Fibroblast of skin of left biceps (primary cell): ENCODE results near the gene NRL.

Source experiments
- DNase-seq, 2 experiments: peaks; one replicate each; pipeline ENCODE4 v3.0.0-alpha.2; 2013; ENCODE audit warnings: low read depth in 2 of 2

NRL gene

DNA sequence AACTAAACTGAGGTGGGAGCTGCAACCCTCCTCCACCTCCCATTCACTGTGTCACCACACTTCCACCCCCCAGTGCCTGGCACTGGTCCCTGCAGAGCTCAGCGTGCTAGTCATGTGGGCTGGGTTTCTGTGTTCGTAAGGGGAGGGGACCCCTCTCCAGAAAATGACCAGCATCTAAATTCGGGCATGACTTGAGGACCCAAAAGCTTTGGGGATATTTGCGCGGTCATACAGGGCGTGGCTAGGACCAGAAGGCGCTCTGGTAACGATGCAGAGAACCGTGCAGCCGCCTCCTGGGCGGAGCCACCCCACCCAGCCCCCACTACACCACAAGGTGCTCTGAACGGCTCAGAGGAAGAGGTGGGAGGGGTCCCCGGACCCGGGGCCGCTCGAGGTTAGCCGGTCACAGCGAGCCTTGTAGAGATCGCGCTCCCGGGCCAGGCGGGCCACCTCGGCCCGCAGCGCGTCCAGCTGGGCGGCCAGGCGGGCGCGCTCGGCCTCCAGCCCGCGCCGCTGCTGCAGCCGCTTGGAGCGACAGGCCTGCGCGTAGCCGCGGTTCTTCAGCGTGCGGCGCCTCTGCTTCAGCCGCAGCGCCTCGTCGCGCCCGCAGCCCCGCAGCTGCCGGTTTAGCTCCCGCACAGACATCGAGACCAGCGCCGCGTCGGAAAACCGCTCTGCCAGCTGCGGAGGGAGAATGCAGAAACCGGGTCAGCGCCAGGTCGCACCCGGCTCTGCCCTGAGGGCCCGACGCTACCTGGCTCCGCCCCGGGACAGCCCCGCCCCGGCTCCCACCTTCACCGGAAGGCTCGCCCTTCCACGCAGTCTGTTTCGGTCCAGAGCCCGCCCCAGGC lies 33.6 kb downstream of the NRL start:
- DNase-seq, result no peak

DNA sequence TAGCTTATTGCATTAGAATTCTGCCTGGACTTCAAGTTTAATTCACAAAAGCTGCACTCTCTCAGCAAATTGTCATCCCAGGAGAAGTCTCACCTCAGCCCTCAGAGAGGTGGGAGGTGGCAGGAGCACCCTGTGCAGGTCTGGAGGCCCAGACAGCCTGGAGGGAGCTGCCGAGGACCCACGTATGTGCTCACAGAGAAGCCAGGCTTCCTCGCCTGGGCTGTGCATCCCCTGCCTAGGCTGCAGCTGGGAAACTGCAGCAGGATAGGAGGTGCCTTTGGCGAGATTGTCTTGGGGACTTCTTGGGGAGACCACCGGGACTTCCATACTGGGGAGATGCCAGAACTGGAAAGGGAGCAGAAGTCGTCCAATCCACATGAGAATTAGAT lies 34.6 kb downstream of the NRL start:
- no peak for DNase-seq

DNA sequence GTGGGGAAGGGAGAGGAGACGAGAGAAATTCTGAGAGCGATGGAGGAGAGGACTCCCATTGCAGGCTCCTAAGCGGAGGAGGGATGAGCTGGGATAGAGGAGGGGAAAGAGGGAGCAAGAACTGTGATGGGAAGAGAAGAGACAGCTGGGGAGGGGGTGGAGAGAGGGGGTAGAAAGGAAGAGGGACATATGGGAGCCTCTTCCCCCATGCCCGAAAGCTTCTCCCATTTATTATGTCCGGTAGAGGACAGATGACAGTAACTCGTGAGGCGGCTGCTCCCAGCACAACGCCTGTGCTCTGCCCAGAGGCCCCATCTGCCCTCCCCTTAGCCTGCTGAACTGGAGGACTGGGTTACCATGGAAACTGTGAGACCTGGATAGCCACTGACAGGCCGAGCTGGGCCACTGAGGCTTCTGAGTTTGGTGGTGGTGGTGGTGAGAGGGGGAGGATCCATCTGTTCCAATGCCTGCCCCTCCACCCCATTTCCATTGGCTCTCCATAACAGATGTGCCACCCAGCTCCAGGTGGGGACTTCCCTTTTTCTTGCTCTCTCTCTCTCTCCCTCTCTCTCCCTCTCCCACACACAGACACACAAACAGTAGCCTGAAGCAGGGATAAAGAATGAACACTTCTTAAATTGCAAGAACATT lies 35.1 kb downstream of the NRL start:
- no peak for DNase-seq

DNA sequence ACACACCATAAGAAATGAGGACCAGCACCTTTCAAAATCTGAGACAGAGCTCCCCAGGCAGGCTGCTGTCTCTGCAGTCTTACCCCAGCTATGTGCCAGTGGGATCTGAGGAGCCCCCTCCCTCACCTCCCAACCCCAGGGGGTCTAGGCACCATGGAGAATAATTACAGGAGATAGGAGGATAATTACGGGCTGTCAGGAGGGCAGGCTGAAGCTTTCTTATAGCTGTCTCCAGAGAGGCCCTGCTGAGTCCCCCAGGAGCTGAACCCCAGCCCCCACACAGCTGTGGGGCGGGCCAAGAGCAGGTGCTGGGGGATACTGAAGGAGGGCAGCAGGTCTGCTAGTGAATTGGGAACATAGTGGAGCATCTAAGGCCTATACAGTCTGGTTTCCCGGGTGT lies 36.6 kb downstream of the NRL start:
- no peak for DNase-seq

DNA sequence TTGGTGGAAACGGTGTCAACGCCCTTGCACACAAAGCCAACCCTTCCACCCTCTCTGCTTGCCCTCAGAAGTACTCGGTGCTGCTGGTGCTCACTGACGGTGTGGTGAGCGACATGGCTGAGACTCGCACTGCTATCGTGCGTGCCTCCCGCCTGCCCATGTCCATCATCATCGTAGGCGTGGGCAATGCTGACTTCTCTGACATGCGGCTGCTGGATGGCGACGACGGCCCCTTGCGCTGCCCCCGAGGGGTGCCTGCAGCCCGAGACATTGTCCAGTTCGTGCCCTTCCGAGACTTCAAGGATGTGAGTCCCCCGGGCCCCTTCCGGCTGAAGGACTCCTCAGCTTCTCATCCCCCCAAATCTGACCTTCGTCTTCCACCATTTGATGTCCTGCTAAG lies 37.7 kb downstream of the NRL start:
- DNase-seq, result no peak

DNA sequence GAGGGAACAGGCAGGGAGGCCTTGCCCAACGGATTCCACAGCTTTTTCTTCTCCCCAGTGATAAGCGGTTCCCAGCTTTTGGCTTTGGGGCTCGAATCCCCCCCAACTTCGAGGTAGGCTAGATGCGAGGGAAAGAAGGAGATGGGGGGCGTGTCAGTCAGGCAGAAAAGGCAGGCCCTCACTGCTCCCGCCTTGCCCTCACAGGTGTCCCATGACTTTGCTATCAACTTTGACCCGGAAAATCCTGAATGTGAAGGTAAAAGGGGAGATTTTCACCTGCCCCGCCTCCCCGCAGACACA lies 38.5 kb downstream of the NRL start:
- DNase-seq, result no peak

DNA sequence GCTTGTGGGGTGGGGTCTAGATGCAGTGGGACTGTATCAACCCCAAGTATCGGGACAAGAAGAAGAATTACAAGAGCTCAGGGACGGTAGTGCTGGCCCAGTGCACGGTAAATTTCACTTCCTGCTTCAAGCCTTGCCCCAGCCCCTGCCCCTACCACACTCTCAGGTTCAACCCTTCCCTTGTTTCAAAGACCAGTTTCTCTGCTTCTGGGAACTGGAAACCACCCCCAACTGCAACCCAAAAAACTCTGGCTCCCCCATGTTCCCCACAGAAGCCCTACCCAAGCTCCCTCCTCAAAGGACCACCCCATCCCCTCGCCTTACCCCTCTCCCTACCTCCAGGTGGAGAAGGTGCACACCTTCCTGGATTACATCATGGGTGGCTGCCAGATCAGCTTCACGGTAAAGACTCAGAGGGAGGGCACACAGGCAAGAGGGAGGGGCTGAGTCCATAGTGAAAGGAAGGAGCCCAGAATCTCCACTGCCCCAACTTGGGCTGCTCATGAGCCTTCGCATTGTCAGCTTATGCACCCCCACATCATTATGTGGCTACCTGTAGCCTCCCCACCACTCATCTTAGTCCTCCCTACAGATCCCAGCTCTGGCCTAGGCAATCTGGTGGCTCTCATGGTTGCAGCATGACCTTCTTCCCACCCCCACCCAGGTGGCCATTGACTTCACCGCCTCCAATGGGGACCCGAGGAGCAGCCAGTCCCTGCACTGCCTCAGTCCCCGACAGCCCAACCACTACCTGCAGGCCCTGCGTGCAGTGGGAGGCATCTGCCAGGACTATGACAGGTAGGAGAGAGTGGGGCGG lies 39.1 kb downstream of the NRL start:
- no peak for DNase-seq

DNA sequence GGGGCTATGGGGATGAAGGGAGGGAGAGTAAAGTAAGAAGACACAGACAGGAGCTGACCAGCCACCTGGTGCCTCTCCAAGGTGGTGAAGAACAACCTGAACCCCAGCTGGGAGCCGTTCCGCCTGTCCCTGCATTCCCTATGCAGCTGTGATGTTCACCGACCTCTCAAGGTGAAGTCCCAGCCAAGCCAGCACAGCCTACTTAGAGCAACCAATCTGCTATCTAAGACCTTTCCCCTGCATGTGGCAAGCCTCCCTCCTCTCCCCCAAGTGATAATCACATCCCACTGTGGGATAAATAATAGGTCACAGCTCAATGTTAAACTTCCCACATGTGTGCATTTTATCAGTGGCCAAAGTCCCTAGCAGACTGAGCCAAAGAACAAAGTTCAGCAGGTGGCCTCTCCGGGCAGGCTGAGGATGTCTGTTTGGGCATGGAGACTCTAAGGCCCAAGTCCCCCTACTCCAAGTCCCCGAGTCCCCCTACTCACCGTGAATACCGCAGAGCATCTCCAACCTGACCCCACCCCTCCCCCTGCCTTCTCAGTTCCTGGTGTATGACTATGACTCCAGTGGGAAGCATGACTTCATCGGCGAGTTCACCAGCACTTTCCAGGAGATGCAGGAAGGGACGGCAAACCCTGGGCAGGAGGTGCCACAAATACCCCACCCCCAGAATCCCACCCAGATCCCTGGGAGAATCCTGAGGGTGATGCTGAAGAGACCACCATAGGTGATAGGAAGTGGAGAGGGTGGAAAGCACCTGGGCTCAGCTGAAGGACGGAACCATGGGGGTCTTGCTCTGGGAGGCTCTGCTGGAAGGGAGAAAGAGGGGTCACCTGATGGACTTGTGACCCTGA lies 39.9 kb downstream of the NRL start:
- no peak for DNase-seq

DNA sequence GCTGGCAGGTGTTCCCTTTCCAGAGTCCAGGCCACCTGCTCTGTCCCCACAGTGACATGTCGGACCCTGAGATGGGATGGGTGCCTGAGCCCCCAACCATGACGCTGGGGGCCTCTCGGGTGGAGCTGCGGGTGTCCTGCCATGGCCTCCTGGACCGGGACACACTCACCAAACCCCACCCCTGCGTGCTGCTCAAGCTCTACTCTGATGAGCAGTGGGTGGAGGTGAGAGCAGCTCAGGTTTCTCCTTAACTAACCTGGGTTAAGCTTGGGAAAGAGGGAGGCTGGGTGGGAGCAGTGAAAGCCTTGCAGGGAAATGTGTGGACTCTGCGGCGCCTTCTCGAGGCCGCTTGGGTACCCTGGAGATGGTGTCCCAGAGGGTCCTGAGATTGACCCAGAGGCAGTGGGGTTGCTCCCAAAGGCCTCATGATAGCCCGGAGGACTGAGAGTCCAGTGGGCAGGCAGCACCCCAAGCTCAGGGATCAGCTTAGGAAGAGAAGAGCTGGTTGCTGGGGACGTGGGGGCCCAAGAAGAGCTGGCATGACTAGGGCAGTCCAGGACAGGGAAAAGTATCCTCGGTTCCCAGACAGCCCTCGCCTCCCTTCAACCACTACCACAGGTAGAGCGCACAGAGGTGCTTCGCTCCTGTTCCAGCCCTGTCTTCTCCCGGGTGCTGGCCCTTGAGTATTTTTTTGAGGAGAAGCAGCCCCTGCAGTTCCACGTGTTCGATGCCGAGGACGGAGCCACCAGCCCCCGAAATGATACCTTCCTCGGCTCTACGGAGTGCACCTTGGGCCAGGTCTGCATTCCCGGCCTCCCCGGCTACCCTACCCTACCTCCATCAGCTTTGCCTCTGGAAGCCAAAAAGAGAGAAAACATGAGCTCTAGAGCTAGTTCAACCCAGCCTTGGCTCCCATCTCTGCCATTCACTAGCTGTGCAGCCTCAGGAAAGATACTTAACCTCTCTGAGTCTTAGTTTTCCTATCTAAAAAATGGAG lies 41.6 kb downstream of the NRL start:
- DNase-seq, result no peak

DNA sequence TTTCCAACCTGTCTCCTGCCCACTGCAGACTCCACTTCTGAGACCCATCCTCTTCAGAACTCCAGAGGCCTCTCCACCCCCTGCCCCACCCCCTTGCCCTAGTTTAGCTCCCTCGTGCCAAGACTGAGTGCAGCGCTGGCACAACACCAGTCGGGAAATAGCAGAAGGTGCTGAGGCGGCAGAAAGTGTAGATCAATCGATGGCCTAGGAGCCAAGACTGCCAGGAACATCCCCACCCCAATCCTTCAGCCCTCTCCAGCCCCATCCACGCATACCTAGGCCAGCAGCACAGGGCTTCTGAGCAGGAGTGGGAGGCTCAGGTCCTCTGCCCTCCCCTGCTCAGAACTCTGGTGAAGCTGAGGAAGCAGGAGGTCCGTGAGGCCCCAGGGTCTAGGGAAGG lies 42.3 kb downstream of the NRL start:
- DNase-seq, result no peak

DNA sequence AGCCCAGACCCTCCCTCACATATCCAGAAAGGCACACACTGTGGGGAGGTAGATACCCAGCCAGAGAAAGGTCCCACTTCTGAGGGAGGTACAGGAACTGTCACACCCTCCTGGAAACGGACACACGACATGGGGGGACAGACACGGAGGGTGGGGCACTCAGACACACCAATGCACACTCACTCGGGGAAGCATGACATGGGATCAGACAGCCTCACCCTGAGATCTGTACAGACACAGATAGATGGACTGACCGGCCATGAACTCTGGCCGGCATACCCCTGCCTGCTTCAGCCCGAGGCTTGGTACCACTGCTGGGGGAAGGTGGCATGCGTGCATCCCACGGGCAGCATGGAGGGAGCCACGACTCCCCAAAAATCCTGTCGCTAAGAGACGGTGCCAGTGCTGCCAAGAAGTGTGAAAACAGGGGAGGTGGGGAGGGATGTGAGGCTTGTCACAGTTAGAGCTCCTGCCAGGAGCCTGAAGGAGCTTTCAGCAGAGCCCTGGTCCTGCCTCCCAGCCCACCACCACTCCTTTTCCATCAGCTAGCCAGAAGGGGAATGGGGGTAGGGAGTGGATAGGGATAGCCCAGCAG lies 42.8 kb downstream of the NRL start:
- no peak for DNase-seq

DNA sequence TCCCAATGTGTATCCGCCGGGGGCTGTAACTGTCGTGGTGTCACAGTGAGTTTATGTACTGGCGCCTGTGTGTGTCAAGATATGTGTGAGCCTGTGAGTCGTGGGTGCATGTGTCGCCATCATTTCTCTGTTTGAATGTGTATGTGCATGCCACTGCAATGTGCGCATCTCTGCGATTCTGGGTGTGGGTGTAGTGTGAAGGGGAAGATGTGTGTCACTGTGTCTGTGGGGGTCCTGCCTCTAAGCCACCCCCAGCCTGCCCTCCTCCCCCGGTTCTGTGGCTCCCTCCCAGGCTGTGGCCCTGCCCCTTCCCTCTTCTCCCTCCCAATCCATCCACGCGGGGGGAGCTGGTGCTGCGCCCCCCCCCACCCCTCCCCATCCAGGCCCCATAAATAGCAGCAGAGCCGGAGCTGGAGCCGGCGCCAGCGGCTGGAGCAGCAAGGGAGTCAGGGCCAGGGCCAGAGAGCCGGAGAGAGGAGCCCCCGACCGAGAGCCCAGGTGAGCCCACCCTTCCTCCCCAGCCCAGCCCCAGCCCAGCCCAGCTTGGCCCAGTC lies 43.5 kb downstream of the NRL start, which contains the start of gene CPNE6:
TSS of gene CPNE6 (plus strand) at position 419 of the 554 bp plus-strand sequence. CDS start 1,375 bp downstream, outside the sequence.
- DNase-seq, result no peak

DNA sequence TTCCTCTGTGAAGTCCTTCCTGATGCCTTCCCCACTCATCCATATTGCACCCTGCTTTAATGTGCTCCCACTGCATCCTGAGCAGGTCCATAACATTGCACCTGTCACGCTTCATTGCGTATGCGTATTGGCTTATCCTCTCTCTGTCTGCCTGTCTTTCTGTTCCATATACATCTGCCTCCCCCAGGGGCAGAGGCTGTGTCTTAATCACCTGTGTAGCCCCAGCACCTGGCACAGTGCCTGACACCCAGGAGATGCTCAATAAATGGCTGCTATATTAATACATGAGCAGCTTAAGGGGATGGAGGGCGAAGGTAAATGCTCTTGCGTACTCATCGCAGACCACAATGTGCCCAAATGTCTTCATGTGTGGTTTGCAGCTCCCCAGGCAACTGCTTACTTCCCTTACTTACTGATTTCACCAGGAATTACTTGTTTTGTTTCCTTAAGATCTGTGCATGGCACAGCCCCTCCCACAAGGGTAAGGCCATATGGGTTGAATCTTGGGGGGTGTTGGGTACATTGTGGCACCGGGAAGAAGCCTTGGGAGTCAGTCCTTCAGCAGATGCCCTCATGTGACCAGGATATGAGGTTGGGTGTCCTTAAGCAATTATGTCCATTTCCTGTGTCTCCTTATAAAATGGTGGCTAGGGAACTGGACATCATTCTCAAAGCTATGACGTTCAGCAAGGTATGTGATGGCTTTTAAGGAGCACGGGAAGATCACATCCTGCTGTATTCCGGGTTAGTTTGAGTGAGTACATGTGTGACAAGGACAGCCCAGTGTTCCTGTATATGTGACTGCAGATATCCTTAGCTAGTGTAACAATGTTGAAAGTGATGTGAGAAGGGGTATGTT lies 44.2 kb downstream of the NRL start:
- no peak for DNase-seq

DNA sequence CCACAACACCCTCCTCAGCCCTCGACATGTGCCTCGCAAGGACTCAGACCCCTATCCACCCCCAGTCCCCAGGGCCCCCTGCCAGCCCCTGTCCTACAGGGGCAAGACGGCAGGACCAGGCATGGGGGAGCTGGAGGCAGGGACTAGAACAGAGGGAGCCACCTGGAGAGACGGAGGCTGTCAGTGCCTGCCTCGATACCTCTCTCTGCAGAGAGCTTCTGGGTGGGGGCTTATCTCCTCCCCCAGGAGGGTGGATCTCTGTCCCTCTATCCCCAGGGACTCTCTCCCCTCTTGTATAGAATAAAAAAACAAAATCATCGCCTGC lies 45.4 kb downstream of the NRL start:
- no peak for DNase-seq

DNA sequence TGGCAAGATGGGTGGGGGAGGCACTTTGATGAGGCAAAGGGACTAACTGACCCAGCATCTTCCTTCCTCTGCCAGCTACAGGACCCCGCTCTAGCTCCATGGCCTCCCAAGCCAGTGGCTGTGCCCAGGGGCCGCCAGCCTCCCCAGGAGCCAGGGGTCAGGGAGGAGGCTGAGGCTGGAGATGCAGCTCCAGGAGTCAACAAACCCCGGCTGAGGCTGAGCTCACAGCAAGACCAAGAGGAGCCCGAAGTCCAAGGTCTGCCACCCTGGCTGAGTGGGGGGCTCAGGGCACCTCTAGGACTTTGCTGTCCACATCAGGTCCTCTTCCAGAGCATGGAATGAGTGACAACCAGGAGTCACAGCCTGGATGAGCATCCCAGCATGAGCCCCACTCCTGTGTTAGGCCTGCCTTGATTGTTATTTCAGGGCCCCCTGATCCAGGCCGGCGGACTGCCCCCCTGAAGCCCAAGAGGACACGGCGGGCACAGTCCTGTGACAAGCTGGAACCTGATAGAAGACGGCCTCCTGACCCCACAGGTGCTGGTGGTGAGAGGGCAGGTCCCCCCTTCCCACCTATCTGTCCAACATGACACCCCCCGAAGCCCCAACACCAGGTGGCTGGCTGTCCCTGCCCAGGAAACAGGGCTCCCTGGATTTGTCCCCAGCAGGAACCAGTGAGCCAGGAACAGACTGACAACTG lies 45.9 kb downstream of the NRL start:
- DNase-seq, result no peak

DNA sequence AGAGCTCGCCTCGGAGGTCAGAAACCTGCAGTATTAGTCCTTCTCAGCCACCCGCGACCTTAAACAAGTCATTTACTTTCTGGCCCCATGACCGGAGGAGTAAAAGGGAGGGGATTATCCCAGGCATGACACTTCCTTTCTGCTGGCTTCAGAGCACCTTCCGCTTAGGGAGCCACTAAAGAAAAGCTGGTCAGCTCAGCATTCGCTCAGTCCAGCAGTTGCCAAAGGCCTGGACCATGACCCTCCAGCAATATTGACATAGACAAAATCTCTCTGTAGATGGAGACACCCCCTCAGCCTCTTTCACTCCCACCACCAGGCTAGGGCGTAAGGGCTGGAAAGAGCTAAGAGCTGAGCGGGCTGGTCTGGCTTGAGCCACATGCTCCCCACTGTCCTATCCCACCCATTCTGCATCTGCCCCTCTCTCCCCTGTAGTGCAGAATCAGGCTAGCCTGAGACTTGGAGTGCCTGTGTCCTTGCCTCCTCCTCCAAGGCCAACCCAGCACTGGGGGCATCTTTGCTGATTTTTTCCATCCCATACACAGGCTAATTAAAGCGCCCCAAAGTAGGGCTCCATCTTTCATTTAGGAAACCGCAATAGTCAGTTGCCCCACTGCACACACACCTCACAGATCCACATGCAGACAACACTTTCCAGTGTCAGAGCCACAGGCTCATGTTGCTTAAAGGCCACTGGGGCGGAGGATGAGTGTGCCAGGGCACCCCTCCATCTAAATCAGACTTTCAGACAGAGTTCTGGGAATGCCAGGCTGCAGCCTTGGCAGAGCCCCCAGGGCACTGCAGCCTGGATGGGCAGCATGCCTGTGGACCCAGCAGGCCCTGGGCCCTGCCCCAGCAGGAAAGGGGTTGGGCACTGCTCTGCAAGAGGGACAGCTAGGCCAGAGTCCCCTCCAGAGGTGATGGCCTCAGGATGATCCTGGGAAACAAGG lies 47.3 kb downstream of the NRL start:
- no peak for DNase-seq

DNA sequence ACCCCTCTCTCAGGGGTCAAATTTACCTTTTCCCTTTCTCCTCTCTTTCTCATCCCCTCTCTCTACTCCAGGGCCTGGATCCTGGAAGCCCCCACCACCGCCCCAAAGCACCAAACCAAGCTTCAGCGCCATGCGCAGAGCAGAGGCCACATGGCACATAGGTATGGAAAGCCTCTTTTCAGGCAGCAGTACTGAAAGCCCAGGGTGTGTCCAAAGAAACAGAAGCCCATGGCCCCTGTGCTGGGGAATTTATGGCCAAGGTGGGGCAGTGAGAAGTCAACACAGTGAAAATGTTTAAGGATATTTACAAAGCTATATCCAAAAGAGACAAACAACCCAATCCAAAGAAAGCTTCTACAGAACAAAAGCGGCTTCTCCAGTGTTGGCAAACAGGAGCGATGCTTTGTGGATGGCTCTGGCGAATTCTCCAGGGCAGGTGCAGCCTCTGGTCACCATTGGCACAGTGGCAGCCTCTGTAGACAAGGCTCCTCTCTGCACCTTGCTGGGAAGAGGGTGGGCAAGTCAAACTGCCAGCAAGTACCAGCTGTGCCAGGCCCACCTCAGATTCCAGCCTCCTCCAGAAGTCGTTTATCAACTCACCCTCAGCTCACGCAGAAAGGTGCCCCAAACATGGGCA lies 48.1 kb downstream of the NRL start:
- DNase-seq, result no peak
